GM18858 (cell line): ENCODE measurements around the gene ANKFN1.

Source experiments
- ATAC-seq: cut with Tn5 transposase; IDR thresholded peaks from one replicate; pipeline ENCODE4 v1.9.1; 2021; ENCODE audit not compliant: unreplicated experiment

Gene ANKFN1

DNA sequence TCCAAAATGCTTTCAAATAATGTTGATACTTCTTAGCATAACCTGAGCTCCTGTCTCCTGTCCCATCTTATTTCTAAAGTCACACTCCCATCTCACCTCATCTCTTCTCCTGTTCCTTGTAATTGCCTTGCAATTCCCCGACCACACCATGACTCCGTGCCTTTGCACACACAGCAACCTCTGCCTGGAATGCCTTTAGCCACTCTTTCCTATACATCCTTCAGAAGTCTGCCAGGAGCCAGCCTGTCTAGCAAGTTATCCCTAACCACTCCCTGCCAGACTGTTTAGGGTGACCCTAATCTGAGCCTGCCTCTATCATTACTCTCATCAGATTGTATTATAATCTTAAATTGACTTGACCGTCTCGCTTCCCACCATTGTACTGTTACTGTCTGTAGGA, 272.2 kb downstream of the ANKFN1 start:
- no peak for ATAC-seq

DNA sequence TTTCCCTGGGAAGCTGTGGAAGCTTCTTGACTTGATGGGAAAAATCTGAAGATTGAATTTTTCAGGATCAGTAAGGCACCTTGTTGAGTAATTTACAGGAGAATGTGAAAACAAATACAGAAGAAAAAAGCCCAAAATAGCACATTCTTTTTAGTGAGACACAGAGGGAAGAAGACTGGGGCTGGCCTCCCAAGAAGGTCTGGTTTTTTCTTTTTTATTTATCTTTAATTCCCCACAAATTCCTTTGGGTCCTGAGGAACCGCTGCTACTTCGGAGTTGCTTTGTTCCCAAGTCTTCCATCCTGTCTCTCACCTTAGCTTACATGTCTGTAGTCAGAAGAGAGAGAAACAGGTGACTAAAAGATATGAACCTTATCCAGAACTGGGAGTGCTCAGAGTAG, 273.6 kb downstream of the ANKFN1 start:
- no peak for ATAC-seq

DNA sequence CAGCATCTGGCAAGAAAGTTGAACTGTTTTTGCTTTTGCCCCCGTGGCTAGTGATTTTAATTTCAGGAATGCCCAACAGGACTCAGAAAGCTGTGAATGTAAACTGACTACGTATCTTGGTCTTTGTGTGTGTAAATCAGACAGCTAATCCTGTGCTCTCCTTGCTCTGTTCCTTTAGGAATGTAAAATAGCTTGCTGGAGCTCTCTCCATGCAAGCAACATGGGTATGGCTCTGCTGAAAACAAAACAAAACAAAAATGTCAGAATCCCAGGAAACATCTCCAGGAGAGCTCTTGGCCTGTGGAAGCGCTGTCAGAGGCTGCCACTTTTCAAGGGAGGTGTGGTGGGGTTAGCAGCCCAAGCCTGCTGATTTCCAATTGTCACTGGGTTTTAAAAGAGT, 278.5 kb downstream of the ANKFN1 start:
- ATAC-seq: no peak

DNA sequence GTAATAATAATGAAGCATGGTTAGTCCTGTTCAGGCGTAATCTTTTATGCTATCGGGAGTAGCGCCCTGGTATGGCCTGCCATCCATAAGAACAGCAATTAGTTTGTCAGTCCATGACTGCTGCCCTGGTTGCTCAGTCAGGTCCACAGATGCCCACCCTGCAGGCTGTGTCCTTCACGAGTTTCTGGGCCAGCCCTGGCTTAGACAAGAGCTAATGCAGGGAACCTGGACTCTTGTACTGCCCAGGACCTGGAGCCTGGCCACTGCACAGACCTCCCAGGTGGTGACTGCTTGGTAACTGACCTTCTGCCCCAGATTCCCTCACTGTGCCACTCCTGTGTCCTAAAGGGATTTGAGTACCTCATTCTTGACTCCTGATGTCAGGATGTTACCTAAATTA, 279.2 kb downstream of the ANKFN1 start:
- no peak for ATAC-seq

DNA sequence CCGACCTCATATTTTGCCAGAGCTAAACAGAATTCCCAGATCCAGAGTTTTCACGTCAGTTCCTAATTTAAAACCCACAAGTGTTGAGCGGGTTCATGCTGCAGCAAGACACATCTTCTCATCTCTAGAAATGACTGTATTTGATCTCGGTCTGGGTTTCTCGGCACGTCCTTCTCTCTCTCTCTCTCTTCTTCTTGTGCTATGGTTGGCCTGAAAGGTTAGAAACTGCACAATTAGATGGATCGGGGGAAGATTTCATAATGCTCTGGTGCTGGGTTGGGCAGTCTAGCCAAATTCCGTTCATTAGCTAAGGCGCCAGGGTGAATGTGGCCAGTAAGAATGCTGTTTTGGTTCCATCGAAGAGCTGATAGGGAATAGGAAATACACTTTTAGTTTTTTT, 281.3 kb downstream of the ANKFN1 start:
- ATAC-seq: no peak

DNA sequence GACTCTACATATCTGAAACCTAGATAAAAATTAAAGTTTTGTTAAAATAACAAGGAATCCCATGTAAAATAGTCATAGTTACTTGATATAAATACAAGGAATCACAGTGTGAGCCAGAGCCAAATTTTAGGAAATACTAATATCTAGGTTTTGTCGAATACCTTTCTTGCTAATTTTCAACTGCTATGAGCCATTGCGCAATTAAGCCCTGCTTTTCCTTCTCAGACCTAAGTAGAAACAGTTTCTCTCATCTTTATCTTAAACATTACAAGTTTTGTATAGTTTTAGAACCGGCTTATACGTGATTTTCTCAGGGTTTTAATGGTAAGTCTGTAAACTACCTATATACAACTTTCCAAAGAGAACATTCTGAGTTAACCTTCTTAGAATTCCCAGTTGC, 282.9 kb downstream of the ANKFN1 start:
- ATAC-seq: no peak

DNA sequence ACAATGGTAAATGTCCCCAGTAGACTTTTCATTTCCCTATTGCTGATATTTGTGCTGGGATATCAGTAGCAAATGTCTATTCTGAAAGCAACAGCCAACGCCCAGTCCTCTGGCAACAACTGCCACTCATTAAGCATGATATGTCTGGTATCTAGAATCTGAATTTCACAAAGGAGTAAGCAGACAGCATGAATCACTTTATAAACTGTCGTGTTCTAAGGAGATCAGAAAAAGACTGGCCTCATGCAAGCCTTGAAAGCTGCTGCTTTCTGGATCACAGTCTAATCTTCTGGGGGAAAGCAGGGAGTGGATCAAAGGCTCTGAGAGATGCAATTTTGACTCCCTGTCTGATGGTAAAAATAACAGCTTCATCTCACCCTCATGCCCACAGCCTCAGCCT, 287.1 kb downstream of the ANKFN1 start:
- no peak for ATAC-seq

DNA sequence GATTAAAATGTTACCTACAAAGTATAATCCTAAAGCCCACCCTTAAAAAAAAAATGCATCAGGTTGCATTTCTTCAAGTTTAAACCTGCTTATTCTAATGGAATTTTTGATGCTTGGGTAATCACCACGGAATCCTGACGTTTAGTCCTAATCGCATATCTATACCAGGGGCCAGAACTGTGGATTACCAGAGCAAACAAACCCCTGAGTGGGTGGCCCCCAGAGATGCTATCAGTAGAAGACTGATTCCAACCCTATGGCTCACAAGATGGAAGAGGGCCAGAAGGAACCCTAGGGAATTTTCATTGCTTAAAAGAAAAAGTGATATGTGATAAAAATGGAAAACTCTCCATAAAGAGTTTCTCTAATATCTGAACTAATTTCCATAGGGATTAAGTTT, 288.0 kb downstream of the ANKFN1 start:
- no peak for ATAC-seq

DNA sequence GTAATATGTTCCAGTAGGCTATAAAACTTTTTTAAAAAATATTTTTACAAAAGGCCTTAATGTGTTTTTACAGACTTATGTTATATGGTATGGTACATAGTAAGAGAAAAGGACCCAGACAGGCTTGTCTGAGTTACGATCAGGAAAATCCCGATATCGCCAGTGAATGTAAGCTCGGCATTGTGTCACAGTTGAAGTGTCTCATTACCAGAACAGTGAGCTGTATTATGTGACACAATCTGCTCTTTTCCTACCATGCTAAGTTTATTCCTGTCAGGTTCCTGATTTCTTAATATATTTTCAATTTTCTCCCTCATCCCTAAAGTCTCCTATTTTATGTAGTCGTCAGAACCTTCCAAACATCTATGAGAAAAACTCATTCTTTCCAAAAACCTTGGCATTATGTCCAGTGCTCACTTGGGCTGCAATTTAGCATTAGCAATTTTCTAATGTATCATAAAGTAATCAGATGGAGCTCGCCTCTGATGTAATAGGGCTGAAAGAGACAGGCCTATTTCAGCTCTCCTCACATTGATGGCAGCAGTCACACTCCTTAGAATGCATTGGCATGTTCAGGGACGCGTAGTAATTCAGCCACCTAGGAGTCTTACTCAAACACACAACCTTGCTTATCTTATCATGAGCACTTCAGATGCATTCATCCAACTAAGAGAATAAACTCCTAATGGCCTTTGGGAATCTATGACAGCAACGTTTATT, 292.6 kb downstream of the ANKFN1 start:
- no peak for ATAC-seq

DNA sequence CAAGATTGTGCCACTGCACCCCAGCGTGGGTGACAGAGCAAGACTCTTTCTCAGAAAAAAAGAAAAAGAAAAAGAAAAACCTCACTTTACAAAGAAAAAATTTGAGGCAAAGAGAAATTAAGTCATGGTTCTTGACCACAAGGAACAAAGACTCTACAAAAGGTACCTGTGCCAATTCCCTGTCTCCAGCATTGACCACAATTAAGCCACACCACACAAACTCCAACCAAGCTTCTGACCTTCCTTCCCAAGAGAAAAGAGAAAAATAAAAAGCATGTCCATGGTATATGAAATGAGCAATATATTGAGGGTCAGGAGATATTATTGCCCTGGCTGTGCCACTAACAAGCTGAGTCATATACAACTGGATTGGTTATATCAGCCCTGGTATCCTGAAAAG, 293.9 kb downstream of the ANKFN1 start:
- ATAC-seq: no peak

DNA sequence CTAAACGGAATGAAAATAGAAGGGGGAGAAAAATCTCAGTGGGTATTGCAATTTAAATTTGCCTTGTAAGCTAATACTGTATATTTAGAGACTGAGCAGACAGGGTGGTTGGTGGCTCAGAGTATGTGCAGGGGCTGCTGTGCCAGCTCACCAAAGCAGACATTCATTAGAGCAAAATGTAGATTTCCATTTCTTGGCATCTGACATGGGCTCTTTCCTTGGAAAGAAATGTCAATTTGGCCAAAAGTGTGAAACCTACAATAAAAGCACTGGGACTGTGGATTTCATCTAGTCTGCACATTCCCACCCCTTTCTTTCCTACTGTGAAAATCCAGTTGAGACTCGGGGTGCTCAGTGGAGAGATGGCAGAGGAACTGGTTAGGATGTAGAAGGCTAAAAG, 295.1 kb downstream of the ANKFN1 start:
- no peak for ATAC-seq

DNA sequence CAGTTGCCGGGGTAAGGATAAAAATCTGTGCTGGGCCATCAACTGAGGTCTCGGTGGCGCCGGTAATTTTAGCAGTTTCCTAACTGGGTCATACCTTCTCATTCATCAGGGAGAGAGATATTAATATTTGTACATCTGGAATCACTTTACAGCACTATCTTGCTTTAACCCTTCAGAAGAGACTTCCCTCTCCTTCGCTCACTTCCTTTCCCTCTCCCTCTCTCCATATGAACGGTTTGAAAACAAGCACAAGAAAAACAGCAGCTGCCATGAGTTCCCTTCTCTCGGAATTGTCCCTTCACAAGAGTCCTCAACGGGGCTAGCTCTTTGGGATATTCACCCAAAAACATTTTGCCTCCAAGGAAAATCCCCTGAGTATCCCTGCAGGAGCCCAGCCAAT, 295.9 kb downstream of the ANKFN1 start:
- ATAC-seq: no peak

DNA sequence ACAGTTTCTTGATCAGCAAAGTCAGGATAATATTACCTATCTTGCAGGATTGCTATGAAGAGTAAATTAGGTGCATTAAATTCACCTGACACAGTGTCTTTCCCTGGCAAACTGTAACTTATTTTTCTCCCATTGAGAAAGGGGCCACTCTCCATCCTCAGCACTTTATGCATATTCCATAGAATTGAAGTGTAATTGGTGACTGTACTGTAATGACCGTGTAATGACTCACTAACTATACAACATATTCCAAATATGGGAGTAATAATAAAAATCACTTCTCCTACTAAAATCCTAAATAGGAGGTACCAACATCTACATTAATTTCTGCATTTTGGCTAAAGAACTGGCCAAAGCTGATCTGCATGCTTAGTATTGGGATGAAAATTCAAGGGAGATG, 298.4 kb downstream of the ANKFN1 start:
- ATAC-seq: no peak

DNA sequence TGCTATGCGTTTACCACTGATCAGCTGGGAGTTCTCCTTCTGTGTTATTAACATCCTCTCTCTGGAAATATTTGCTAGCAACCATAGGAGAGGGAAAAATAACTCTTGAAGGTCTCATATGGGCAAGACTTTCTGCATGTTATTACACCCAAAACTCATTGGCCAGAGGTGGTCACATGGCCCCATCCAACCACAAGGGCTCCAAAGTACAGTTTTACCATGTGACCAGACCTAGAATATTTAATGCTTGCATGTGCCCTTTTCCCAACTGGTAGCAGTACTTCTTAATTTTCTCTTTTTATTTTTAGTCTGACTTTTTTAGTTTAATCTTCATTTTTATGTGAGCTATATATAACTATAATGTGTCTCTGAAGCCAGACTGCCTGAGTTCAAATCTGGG, 299.2 kb downstream of the ANKFN1 start:
- no peak for ATAC-seq

DNA sequence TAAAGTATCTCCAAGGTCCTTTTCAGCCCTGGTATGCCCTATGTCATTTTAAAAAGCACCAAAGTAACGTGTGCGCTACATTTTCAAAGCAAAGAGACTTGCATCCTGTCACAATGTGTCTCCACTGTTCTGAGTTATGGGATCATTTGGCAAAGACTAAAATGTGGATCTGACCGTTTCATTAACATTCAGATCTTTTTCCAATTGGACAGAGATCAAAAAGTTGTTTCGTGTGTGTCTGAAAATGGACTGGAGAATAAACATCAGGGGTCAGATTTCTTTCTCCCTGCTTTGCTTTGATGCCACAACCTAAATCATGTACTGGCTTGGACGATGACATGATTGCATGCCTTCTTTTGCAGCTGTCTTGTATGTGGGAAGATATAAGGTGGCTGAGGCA, 304.2 kb downstream of the ANKFN1 start:
- ATAC-seq: no peak

DNA sequence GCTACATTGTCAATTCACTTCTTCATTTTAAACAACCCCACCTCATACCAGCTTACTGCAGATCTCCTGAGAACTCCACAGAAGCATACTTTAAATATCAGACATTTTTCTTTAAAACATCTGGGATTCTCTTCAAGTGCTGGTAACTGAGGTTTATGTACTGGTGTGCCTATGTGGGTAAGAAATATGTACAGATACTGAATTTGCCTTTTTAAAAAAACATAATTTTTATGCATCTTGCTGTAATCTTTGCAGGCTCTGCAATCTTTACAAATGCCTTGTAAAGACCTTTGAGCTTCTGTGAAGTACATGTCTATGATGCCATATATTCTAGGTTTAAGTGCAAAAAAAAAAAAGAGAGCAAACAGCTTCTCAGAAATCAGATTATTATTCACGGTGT, 312.6 kb downstream of the ANKFN1 start:
- no peak for ATAC-seq

DNA sequence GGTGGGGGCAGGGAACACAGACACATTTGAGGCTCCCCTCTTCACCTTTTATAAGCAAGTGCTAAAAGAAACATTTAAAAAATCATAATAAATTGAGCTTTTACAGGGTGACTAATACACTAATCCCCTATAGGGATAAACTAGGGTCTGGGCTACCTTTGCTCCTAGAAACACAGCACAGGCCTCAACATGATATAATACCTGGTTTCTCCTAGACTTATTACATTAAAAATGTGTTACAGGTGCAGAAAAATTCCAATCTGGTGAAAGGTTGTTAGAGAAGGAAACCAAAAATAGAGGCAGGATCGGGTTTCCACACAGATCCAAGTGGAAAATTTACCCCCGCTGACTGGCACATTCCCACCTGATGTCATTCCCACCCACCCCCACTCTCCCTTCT, 315.6 kb downstream of the ANKFN1 start:
- no peak for ATAC-seq

DNA sequence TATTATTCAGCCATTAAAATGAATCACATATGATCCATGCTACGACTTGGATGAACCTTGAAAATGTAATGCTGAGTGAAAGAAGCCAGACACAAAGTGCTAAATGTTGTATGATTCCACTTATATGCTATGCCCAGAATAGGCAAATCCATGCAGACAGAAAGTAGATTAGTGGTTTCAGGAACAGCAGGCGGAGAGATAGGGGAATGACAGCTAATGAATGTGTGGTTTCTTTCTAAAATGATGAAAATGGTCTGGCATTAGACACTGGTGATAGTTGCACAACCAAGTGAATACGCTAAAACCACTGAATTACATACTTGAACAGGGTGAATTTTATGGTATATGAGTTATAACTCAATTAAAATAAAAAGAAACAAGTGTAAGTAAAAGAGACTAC, 318.4 kb downstream of the ANKFN1 start:
- ATAC-seq: no peak

DNA sequence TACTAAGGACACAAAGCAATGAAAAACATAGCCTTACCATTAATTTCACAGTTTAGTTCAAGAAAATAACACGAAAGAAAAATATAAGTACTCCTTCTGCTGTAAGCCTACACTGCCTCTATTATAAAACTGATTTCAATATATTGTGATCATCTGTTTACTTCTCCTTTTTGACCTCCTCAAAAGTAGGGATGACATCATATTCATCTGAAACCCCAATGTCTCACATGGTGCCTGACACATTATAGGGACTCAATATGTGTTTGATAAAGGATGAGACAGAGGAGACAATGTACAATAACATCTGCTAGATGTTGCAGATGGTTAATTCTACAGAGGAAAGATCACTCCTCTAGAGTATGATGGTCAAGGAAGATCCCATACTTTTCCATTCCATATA, 321.8 kb downstream of the ANKFN1 start:
- ATAC-seq: no peak

DNA sequence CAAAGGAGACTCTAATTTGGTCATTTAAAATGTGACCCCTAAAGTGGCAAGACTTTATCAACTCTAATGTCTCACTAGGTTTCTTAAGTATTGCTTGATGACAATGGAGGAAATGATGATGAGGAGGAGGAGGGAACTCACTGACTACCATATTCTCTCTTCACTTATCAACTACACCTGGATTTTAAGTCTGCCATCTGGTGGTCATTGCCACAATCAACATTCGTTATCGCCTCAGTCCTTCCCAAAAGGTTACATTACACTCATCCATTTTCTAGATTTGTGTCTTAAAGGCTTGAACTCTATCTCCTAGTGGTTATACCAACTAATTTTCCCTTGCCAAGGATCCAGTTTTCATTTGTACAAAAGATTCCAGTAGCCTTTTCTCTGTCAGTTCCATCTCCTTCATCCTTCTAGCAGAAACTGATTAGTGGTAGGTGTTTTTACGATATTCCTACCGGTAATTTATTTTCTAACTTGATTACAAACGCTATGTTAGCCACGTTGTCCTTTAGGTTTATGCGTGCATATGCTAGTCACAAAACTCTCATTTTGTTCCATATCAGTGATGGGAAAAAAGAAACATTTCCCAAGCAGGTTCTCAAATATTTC, 325.7 kb downstream of the ANKFN1 start:
- no peak for ATAC-seq

DNA sequence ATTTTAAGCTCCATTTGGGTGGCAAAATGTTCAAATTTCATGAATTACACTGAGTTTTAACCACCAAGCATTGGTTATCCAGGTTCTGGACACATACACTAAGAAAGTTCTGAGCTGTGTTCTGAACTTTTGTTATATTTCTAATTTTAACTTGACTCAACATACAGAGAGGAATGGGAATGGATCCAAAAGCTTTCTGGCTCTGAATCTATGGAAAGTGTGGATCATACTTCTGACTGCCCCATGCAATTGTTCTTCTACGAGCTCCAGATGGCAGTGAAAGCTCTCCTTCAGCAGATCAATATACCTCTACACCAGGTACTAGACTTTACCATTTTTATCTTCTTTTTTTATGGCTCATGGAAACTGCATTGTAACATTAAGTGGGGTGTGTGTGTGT, 327.2 kb downstream of the ANKFN1 start:
- ATAC-seq: no peak

DNA sequence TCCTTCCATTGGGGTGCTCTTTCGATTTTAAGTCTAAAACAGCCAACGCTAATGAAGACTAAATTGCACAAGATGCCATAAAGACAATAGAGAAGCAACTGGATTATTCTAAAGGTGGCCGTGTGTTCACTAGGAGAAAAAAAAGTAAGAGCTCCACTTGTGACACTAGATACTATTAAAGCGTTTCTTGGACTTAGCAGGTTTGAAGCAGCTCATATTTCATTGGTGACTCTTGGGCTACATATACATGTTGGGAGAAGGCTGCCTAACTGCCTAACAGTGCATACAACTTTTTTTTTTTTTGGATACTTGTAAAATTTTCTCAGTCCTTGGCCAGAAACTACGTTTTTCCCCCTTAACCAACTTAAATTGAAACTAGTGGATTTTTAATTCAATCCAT, 328.4 kb downstream of the ANKFN1 start:
- no peak for ATAC-seq

DNA sequence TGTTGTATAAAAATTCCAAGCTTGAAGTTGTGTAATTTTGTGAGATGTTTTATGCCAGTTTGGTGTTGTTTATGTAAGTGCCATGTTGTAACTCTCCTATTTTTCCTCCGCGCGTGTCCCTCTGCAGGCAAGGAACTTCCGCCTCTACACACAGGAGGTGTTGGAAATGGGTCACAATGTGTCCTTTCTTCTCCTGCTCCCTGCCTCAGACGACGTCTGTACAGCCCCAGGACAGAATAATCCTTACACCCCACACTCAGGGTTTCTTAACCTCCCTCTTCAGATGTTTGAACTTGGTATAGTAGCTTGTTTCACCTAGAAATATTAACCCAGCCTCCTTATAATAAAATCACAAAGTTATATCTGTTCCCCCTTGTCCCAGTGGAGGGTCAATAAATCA, 329.0 kb downstream of the ANKFN1 start:
- ATAC-seq: no peak
